T1000 (cell line): ENCODE results near the gene SAXO2.
"Not testable (repeated sequence)": the region's sequence is repeated elsewhere in the genome, so short reads cannot be mapped to it uniquely, and the experiment has no call there.

ENCODE experiments used
- DNase-seq: peaks from one replicate; lab custom pipeline; 2025; ENCODE audit warnings: mixed read lengths; lab: John Stamatoyannopoulos, UW

SAXO2 gene

GRCh38 chr15:82313951-82314768 lies 51.5 kb downstream of the SAXO2 start:
- DNase-seq = not testable (repeated sequence)

- DNase-seq = no peak
Measured at GRCh38 chr15:82314769-82315518, 52.3 kb downstream of the SAXO2 start.

GRCh38 chr15:82315519-82316246 lies 53.1 kb downstream of the SAXO2 start:
- DNase-seq = no peak

GRCh38 chr15:82316247-82317090 lies 53.9 kb downstream of the SAXO2 start:
- not testable (repeated sequence) for DNase-seq

GRCh38 chr15:82317091-82317489 lies 54.5 kb downstream of the SAXO2 start:
- DNase-seq = no peak

GRCh38 chr15:82317516-82317915 lies 54.9 kb downstream of the SAXO2 start:
- DNase-seq = not testable (repeated sequence)

GRCh38 chr15:82318281-82318680 lies 55.7 kb downstream of the SAXO2 start:
- not testable (repeated sequence) for DNase-seq

GRCh38 chr15:82319522-82320278 lies 57.1 kb downstream of the SAXO2 start:
- DNase-seq = not testable (repeated sequence)

GRCh38 chr15:82320861-82321260 lies 58.2 kb downstream of the SAXO2 start:
- DNase-seq = not testable (repeated sequence)

- DNase-seq = not testable (repeated sequence)
Measured at GRCh38 chr15:82322488-82322887, 59.9 kb downstream of the SAXO2 start.

- DNase-seq = not testable (repeated sequence)
Measured at GRCh38 chr15:82324831-82325230, 62.2 kb downstream of the SAXO2 start.

- not testable (repeated sequence) for DNase-seq
Measured at GRCh38 chr15:82325646-82326045, 63.0 kb downstream of the SAXO2 start.

- DNase-seq = not testable (repeated sequence)
Measured at GRCh38 chr15:82326896-82327295, 64.3 kb downstream of the SAXO2 start.

GRCh38 chr15:82327372-82327771 lies 64.8 kb downstream of the SAXO2 start:
- DNase-seq = not testable (repeated sequence)

GRCh38 chr15:82329039-82329438 lies 66.4 kb downstream of the SAXO2 start:
- DNase-seq = not testable (repeated sequence)

GRCh38 chr15:82330921-82331320 lies 68.3 kb downstream of the SAXO2 start:
- DNase-seq = not testable (repeated sequence)

- not testable (repeated sequence) for DNase-seq
Measured at GRCh38 chr15:82331576-82332304, 69.1 kb downstream of the SAXO2 start.

- not testable (repeated sequence) for DNase-seq
Measured at GRCh38 chr15:82332711-82333602, 70.3 kb downstream of the SAXO2 start.
